Liver (tissue), 9 donors: ENCODE measurements around the gene ARAP3. TPM values are rescaled to one million over a fixed set of nuclear protein-coding genes. Genes with fewer than 3 reads are reported as not detected.

Experiments used
- DNase-seq: peaks from one replicate; pipeline ENCODE4 v3.0.0-alpha.2; 2017; ENCODE audit warnings: low spot score
- H3K27ac ChIP-seq, 2 donors: one replicate each; pipeline ENCODE4 v1.7.0; 2013; ENCODE audit warnings: inconsistent platforms in 2 of 2, low read length in 2 of 2, control low read depth in 1 of 2, low read depth in 1 of 2, mild to moderate bottlenecking in 1 of 2
- H3K27me3 ChIP-seq, 4 donors: one replicate each; pipeline versions ENCODE4 v1.6.1 to v1.7.0; 2013; ENCODE audit warnings: low read length in 3 of 4, inconsistent platforms in 1 of 4, mild to moderate bottlenecking in 1 of 4, moderate library complexity in 1 of 4; ENCODE audit not compliant: control insufficient read depth in 4 of 4, insufficient read depth in 4 of 4
- H3K36me3 ChIP-seq, 4 donors: one replicate each; pipeline versions ENCODE4 v1.6.1 to v1.7.0; 2013; ENCODE audit warnings: low read length in 3 of 4, mild to moderate bottlenecking in 3 of 4, low read depth in 1 of 4, moderate library complexity in 1 of 4; ENCODE audit not compliant: control insufficient read depth in 4 of 4, insufficient read depth in 3 of 4
- H3K4me1 ChIP-seq, 4 donors: one replicate each; pipeline versions ENCODE4 v1.6.1 to v1.7.0; 2013; ENCODE audit warnings: low read length in 3 of 4, mild to moderate bottlenecking in 3 of 4, moderate library complexity in 1 of 4; ENCODE audit not compliant: control insufficient read depth in 4 of 4, insufficient read depth in 4 of 4
- H3K4me3 ChIP-seq, 3 donors: one replicate each; pipeline versions ENCODE4 v1.6.1 to v1.7.0; 2013; ENCODE audit warnings: low read length in 3 of 3, control low read depth in 1 of 3, low read depth in 1 of 3, mild to moderate bottlenecking in 1 of 3
- H3K9ac ChIP-seq, 2 donors: one replicate each; pipeline ENCODE4 v1.7.0; 2013; ENCODE audit warnings: low read length in 2 of 2, mild to moderate bottlenecking in 2 of 2, moderate library complexity in 2 of 2, control low read depth in 1 of 2, low read depth in 1 of 2
- H3K9me3 ChIP-seq, 4 donors: one replicate each; pipeline versions ENCODE4 v1.6.1 to v1.7.0; 2013; ENCODE audit warnings: low read length in 3 of 4; ENCODE audit not compliant: control insufficient read depth in 4 of 4
- ATF3 ChIP-seq: IDR thresholded peaks from 2 replicates; pipeline ENCODE4 v1.6.1; 2016; ENCODE audit warnings: antibody characterized with exemption
- CTCF ChIP-seq: fragments of 150-350 bp; IDR thresholded peaks from 2 replicates; pipeline ENCODE4 v1.5.1; 2017; ENCODE audit warnings: improper control_type of control experiment, low read depth, low read length; ENCODE audit not compliant: missing input control
- EGR1 ChIP-seq, 2 donors: IDR thresholded peaks; 2 replicates each; pipeline ENCODE4 v1.6.1; 2016 to 2018; ENCODE audit warnings: antibody characterized with exemption in 2 of 2, low read depth in 2 of 2
- FOXA1 ChIP-seq: IDR thresholded peaks from 2 replicates; pipeline ENCODE4 v1.6.1; 2016; ENCODE audit warnings: antibody characterized with exemption
- FOXA2 ChIP-seq: IDR thresholded peaks from 2 replicates; pipeline ENCODE4 v1.6.1; 2016; ENCODE audit warnings: antibody characterized with exemption
- GABPA ChIP-seq, 2 donors: IDR thresholded peaks in 1 of 2; conservative IDR thresholded peaks in 1 of 2; 2 replicates each; pipeline ENCODE4 v1.6.1; 2016; ENCODE audit warnings: antibody characterized with exemption in 2 of 2, mild to moderate bottlenecking in 1 of 2, moderate library complexity in 1 of 2
- HNF4A ChIP-seq, 2 donors: conservative IDR thresholded peaks; 2 replicates each; pipeline ENCODE4 v1.6.1; 2016; ENCODE audit warnings: antibody characterized with exemption in 2 of 2, mild to moderate bottlenecking in 2 of 2
- HNF4G ChIP-seq: IDR thresholded peaks from 2 replicates; pipeline ENCODE4 v1.6.1; 2016; ENCODE audit warnings: antibody characterized with exemption
- JUND ChIP-seq, 2 donors: IDR thresholded peaks; 2 replicates each; pipeline ENCODE4 v1.6.1; 2016; ENCODE audit warnings: antibody characterized with exemption in 2 of 2
- MAX ChIP-seq: IDR thresholded peaks from 2 replicates; pipeline ENCODE4 v1.6.1; 2016; ENCODE audit warnings: antibody characterized with exemption
- NR2F2 ChIP-seq: IDR thresholded peaks from 2 replicates; pipeline ENCODE4 v1.6.1; 2016; ENCODE audit warnings: antibody characterized with exemption
- RAD21 ChIP-seq, 2 donors: IDR thresholded peaks; 2 replicates each; pipeline ENCODE4 v1.6.1; 2016; ENCODE audit warnings: antibody characterized with exemption in 2 of 2, mild to moderate bottlenecking in 2 of 2
- REST ChIP-seq: IDR thresholded peaks from 2 replicates; pipeline ENCODE4 v1.6.1; 2016; ENCODE audit warnings: antibody characterized with exemption, mild to moderate bottlenecking
- RXRA ChIP-seq, 2 donors: IDR thresholded peaks; 2 replicates each; pipeline ENCODE4 v1.6.1; 2017 to 2018; ENCODE audit warnings: antibody characterized with exemption in 2 of 2, mild to moderate bottlenecking in 1 of 2
- SP1 ChIP-seq: IDR thresholded peaks from 2 replicates; pipeline ENCODE4 v1.6.1; 2018; ENCODE audit warnings: antibody characterized with exemption, mild to moderate bottlenecking
- TAF1 ChIP-seq: conservative IDR thresholded peaks from 2 replicates; pipeline ENCODE4 v1.6.1; 2016; ENCODE audit warnings: antibody characterized with exemption, mild to moderate bottlenecking
- YY1 ChIP-seq: IDR thresholded peaks from 2 replicates; pipeline ENCODE4 v1.6.1; 2016; ENCODE audit warnings: antibody characterized with exemption, mild to moderate bottlenecking
- WGBS: extraction: QIAGEN DNeasy Blood & Tissue Kit; methylation state at CpG from one replicate; pipeline ENCODE4 v1.1.7; 2013; 5-methylcytosine and 5-hydroxymethylcytosine counted together
- polyA plus RNA-seq, 2 donors: library from polyadenylated mRNA; stranded (reverse) in 1 of 2; unstranded in 1 of 2; fragments of 200-250 nt in 1 of 2; fragments of >200 nt in 1 of 2; fragmentation: Nextera tagmentation in 1 of 2; extraction: Ambion mirVana in 1 of 2; gene quantifications; one replicate each; pipeline versions ENCODE4 v1.2.1 to v1.2.3, GENCODE V29; 2013 to 2015
- total RNA-seq, 2 donors: library from RNA; depleted of rRNA; stranded (reverse); fragments of >200 nt; gene quantifications; one replicate each; pipeline ENCODE4 v1.2.3, GENCODE V29; 2014
- TF ChIP-seq, protein P1 (sequence below): IDR thresholded peaks from 2 replicates; pipeline ENCODE4 v1.6.1; 2016; ENCODE audit warnings: antibody characterized with exemption
- donor health status: healthy.
- donor health status: healthy.
- donor health status: healthy.
- donor health status: healthy.
- donor health status: healthy.

ARAP3 gene
- total and polyA plus RNA-seq, 4 donors: 1.6 to 4.7 (median 2.1) TPM

- Histone ChIP-seq H3K9ac (no peak overlapping the region), H3K27ac (no peak overlapping the region), H3K27me3 (no peaks in the 10 kb centered on the region), H3K9me3 (no peaks in the 10 kb centered on the region), H3K36me3 (peaks cover 10 to 60% (median 54%) of the 10 kb centered on the region in 4 donors), H3K4me3 (no peak overlapping the region), H3K4me1 (peaks cover 0 to 10% (median 8%) of the 10 kb centered on the region in 4 donors)
- no peak for DNase-seq
- TF ChIP-seq TAF1 (no peak), MAX (no peak), FOXA2 (no peak), JUND (IDR thresholded peaks at IDR 0.05) (no peak), SP1 (no peak), HNF4A (conservative IDR thresholded peaks at IDR 0.05) (no peak), GABPA (IDR thresholded peaks at IDR 0.05 in 1 of 2, conservative IDR thresholded peaks at IDR 0.05 in 1 of 2) (no peak), ATF3 (no peak), HNF4G (no peak), FOXA1 (no peak), CTCF (no peak), RXRA (IDR thresholded peaks at IDR 0.05) (no peak), YY1 (no peak), EGR1 (IDR thresholded peaks at IDR 0.05; ENCODE audit: low read depth in 2 of 2) (no peak), NR2F2 (no peak), REST (no peak)
- TF ChIP-seq, protein P1, sequence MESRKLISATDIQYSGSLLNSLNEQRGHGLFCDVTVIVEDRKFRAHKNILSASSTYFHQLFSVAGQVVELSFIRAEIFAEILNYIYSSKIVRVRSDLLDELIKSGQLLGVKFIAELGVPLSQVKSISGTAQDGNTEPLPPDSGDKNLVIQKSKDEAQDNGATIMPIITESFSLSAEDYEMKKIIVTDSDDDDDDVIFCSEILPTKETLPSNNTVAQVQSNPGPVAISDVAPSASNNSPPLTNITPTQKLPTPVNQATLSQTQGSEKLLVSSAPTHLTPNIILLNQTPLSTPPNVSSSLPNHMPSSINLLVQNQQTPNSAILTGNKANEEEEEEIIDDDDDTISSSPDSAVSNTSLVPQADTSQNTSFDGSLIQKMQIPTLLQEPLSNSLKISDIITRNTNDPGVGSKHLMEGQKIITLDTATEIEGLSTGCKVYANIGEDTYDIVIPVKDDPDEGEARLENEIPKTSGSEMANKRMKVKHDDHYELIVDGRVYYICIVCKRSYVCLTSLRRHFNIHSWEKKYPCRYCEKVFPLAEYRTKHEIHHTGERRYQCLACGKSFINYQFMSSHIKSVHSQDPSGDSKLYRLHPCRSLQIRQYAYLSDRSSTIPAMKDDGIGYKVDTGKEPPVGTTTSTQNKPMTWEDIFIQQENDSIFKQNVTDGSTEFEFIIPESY: no peak
- WGBS: 89% methylated on average over 5 of the region's 5 CpGs
Measured at GRCh38 chr5:141623611-141624010, 58.4 kb downstream of the ARAP3 start.

DNA sequence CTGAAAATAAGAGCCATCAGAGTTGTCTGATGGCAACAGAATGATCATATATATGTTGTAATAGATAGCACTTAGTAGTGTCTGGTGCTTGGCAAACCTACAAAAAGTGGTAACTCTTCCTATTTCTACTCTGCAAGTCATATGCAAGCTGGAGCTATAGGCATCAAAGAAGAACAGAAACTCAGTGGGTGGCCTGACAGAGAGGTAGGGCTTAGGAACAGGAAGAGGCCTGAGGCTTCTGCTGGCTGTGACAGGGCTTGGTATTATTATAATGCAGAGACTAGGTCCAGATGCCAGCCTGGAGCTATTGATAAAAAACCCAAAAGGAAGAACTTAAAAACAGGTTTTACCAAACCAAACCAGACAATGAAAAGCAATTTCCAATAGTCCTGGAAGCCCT lies 58.8 kb downstream of the ARAP3 start:
- Histone ChIP-seq H3K4me3 (no peak overlapping the region), H3K27ac (no peak overlapping the region), H3K9ac (no peak overlapping the region), H3K9me3 (no peaks in the 10 kb centered on the region), H3K27me3 (no peaks in the 10 kb centered on the region), H3K4me1 (peaks cover 0 to 10% (median 8%) of the 10 kb centered on the region in 4 donors), H3K36me3 (peaks cover 10 to 57% (median 51%) of the 10 kb centered on the region in 4 donors)
- DNase-seq: no peak
- TF ChIP-seq MAX: no peak
- TF ChIP-seq FOXA1: no peak
- TF ChIP-seq RXRA (IDR thresholded peaks at IDR 0.05): no peak
- no peak for TF ChIP-seq EGR1 (IDR thresholded peaks at IDR 0.05; ENCODE audit: low read depth in 2 of 2)
- TF ChIP-seq FOXA2: no peak
- no peak for TF ChIP-seq SP1
- TF ChIP-seq RAD21 (IDR thresholded peaks at IDR 0.05): no peak
- TF ChIP-seq ATF3: no peak
- TF ChIP-seq TAF1: no peak
- TF ChIP-seq JUND (IDR thresholded peaks at IDR 0.05): no peak
- no peak for TF ChIP-seq REST
